ENCODE results near the gene IL4R. TPM values are rescaled to one million over a fixed set of nuclear protein-coding genes. Genes with fewer than 3 reads are reported as not detected.

Gene IL4R
- total and polyA plus RNA-seq, 10 of the 15 experiments (the other 5 are each of a cell fraction or from before 2014, with no cell fraction given): 2.6 to 70.4 (median 36.6) TPM

DNA sequence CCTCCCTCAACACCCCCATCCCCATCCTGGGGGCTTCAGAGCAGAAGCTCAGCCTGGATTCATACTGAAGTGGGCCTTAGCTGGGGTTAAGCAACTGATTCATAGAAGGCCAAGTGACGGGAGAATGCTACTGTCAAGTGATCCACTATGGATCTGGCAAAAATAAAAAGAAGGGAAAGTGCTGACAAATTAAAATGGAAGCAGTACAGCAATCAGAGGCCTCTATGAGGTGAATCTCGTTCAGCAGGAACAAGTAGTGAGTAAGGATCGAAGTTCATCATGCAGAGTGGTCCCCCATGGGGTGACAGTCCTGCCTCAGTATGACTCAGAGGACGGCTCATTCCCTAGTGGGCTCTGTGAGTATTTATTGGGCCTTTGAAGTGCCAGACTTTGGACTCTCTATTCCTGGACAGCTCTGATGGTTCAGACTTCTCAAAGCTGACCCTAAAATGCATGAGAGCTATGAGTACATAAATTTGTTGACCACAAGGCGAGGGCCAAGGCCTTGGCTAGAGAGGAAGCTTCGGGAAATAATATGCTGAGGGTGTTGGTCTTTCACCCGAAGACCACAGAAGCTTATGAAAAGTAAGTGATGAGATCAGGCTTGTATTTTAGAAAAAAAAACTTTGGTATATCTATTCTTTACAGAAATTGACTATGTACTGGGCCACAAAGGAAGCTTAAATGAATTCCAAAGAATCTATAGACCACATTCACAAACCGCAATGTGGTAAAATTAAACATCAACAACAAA lies 39.9 kb upstream of the IL4R start:
- DNase-seq (ENCODE audit: low read depth, low spot score) (no peak), FAIRE-seq (no peak), ATAC-seq (peak; percentile 82)
- ChIA-PET SMC1A (ENCODE audit: uncharacterized antibody, unreplicated experiment) (interaction anchor here (0.6 to 12.4 kb wide), 22 partner anchors 9 to 132 kb away, joined by 3 to 178 read pairs (median 6); no protein-coding TSS in a partner anchor), POLR2A (interaction anchor here (0.6 to 5.6 kb wide), 14 partner anchors 8 to 153 kb away, joined by 3 to 34 read pairs (median 8); partner anchors contain the start of gene IL21R), RAD21 (ENCODE audit: unreplicated experiment) (interaction anchor here (0.7 to 8.9 kb wide), 21 partner anchors 8 to 177 kb away, joined by 3 to 105 read pairs (median 7); partner anchors contain the start of gene IL21R), CTCF (interaction anchor here (0.6 to 10.7 kb wide), 15 partner anchors 9 to 180 kb away, joined by 3 to 121 read pairs (median 5); no protein-coding TSS in a partner anchor)
- Histone ChIP-seq H3K9me3 (replicated peaks; ENCODE audit: control insufficient read depth, insufficient read depth, low read length) (no peaks in the 10 kb centered on the region), H3K79me2 (ENCODE audit: control insufficient read depth, insufficient read depth, low read length) (peaks cover under 1% of the 10 kb centered on the region), H3K27me3 (replicated peaks in 1 of 2; ENCODE audit: control insufficient read depth in 2 of 2, insufficient read depth in 2 of 2, low read length in 1 of 2) (no peaks in the 10 kb centered on the region), H3K9ac (ENCODE audit: control insufficient read depth, insufficient read depth, low read length) (no peak overlapping the region), H4K20me1 (ENCODE audit: control insufficient read depth, insufficient read depth) (no peaks in the 10 kb centered on the region), H3K36me3 (ENCODE audit: control insufficient read depth in 2 of 2, insufficient read depth in 2 of 2, low read length in 1 of 2) (no peaks in the 10 kb centered on the region), H3K27ac (ENCODE audit: control insufficient read depth, insufficient read depth) (no peak overlapping the region), H3K4me2 (ENCODE audit: control insufficient read depth, insufficient read depth) (peak overlapping the region; percentile 30; the same call in 1 of the 2 replicates), H2AFZ (ENCODE audit: control insufficient read depth, low read depth, low read length) (peak overlapping the region; percentile 38; the same call in 1 of the 2 replicates), H3K4me1 (ENCODE audit: control insufficient read depth, insufficient read depth, low read length) (peaks cover 16% of the 10 kb centered on the region), H3K4me3 (no peak overlapping the region)
- in situ Hi-C loops (cut with MboI) (no loop called here), intact Hi-C loops (cut with micrococcal nuclease; ENCODE audit: unreplicated experiment) (no loop called here)
- no TSS peak for BruUV-seq (replicated peaks)
- 70% methylated on average over 8 of the region's 8 CpGs for WGBS (ENCODE audit: insufficient coverage, insufficient replicate concordance, low lambda C conversion rate, missing lambda C conversion rate)
- no peak for TF ChIP-seq EGR1 (IDR thresholded peaks at IDR 0.05; ENCODE audit: borderline replicate concordance in 1 of 2, low read depth in 2 of 2, low read length in 2 of 2)
- TF ChIP-seq ZNF622 (IDR thresholded peaks at IDR 0.05): no peak
- 0 out of 4 replicates have a peak, but pooled peaks of 1 of the 2 experiments have one; percentile 17 for TF ChIP-seq EP300 (IDR thresholded peaks at IDR 0.05; ENCODE audit: borderline replicate concordance in 1 of 2, control insufficient read depth in 1 of 2, low read depth in 2 of 2, low read length in 2 of 2)
- TF ChIP-seq, protein P1, sequence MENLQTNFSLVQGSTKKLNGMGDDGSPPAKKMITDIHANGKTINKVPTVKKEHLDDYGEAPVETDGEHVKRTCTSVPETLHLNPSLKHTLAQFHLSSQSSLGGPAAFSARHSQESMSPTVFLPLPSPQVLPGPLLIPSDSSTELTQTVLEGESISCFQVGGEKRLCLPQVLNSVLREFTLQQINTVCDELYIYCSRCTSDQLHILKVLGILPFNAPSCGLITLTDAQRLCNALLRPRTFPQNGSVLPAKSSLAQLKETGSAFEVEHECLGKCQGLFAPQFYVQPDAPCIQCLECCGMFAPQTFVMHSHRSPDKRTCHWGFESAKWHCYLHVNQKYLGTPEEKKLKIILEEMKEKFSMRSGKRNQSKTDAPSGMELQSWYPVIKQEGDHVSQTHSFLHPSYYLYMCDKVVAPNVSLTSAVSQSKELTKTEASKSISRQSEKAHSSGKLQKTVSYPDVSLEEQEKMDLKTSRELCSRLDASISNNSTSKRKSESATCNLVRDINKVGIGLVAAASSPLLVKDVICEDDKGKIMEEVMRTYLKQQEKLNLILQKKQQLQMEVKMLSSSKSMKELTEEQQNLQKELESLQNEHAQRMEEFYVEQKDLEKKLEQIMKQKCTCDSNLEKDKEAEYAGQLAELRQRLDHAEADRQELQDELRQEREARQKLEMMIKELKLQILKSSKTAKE (IDR thresholded peaks at IDR 0.05; ENCODE audit: low read depth, poor library complexity, severe bottlenecking): no peak
- 0 out of 2 replicates have a peak, but pooled peaks have one; percentile 46 for TF ChIP-seq ZNF24 (IDR thresholded peaks at IDR 0.05)
- peak; percentile 58 for TF ChIP-seq MTA2 (IDR thresholded peaks at IDR 0.05; ENCODE audit: low read depth)
- TF ChIP-seq GATAD2B (conservative IDR thresholded peaks at IDR 0.05; ENCODE audit: low read depth): peak; percentile 38; the same call in 1 of the 2 replicates
- peak; percentile 63; the same call in 1 of the 2 replicates for TF ChIP-seq NR2F1 (conservative IDR thresholded peaks at IDR 0.05)
- no peak for TF ChIP-seq ESRRA (IDR thresholded peaks at IDR 0.05; ENCODE audit: low read length)
- TF ChIP-seq PAX8 (IDR thresholded peaks at IDR 0.05): no peak
- TF ChIP-seq DPF2 (IDR thresholded peaks at IDR 0.05): peak; percentile 50
- TF ChIP-seq, protein P2, sequence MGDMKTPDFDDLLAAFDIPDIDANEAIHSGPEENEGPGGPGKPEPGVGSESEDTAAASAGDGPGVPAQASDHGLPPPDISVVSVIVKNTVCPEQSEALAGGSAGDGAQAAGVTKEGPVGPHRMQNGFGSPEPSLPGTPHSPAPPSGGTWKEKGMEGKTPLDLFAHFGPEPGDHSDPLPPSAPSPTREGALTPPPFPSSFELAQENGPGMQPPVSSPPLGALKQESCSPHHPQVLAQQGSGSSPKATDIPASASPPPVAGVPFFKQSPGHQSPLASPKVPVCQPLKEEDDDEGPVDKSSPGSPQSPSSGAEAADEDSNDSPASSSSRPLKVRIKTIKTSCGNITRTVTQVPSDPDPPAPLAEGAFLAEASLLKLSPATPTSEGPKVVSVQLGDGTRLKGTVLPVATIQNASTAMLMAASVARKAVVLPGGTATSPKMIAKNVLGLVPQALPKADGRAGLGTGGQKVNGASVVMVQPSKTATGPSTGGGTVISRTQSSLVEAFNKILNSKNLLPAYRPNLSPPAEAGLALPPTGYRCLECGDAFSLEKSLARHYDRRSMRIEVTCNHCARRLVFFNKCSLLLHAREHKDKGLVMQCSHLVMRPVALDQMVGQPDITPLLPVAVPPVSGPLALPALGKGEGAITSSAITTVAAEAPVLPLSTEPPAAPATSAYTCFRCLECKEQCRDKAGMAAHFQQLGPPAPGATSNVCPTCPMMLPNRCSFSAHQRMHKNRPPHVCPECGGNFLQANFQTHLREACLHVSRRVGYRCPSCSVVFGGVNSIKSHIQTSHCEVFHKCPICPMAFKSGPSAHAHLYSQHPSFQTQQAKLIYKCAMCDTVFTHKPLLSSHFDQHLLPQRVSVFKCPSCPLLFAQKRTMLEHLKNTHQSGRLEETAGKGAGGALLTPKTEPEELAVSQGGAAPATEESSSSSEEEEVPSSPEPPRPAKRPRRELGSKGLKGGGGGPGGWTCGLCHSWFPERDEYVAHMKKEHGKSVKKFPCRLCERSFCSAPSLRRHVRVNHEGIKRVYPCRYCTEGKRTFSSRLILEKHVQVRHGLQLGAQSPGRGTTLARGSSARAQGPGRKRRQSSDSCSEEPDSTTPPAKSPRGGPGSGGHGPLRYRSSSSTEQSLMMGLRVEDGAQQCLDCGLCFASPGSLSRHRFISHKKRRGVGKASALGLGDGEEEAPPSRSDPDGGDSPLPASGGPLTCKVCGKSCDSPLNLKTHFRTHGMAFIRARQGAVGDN (IDR thresholded peaks at IDR 0.05): peak; percentile 58; the same call in 1 of the 2 replicates
- no peak for TF ChIP-seq NRF1 (conservative IDR thresholded peaks at IDR 0.05; ENCODE audit: low read depth, low read length)
- TF ChIP-seq NFIC (IDR thresholded peaks at IDR 0.05; ENCODE audit: low read depth, low read length): peak; percentile 52; the same call in 1 of the 2 replicates
- no peak for TF ChIP-seq ZSCAN29 (IDR thresholded peaks at IDR 0.05)
- no peak for TF ChIP-seq TBL1XR1 (IDR thresholded peaks at IDR 0.05; ENCODE audit: low read depth, low read length)
- peak; percentile 75 to 76; a peak in 3 of 4 replicates for TF ChIP-seq IKZF2 (IDR thresholded peaks at IDR 0.05)
- 0 out of 2 replicates have a peak, but pooled peaks have one; percentile 18 for TF ChIP-seq CHD2 (IDR thresholded peaks at IDR 0.05; ENCODE audit: borderline replicate concordance, low read depth, low read length)
